Right atrium auricular region (tissue), 2 donors: ENCODE data around the gene ZNF598. TPM values are rescaled to one million over a fixed set of nuclear protein-coding genes. Genes with fewer than 3 reads are reported as not detected.

Source experiments
- DNase-seq: peaks from one replicate; pipeline ENCODE4 v3.0.0-alpha.2; 2019; ENCODE audit warnings: low spot score
- H3K27ac ChIP-seq, 2 donors: fragments of 200-600 bp; sonication (generic); 1 replicate in 1 of 2; 2 replicates in 1 of 2; pipeline ENCODE4 v1.5.1; 2016 to 2019
- H3K27me3 ChIP-seq, 2 donors: fragments of 200-600 bp; sonication (generic); one replicate each; pipeline versions ENCODE4 v1.5.1 to v1.6.0; 2017 to 2019
- H3K36me3 ChIP-seq: fragments of 200-600 bp; sonication (generic); one replicate; pipeline ENCODE4 v1.5.1; 2016
- H3K4me1 ChIP-seq, 2 donors: fragments of 200-600 bp; sonication (generic); one replicate each; pipeline versions ENCODE4 v1.5.1 to v1.6.0; 2017 to 2019
- H3K4me3 ChIP-seq, 2 donors: fragments of 200-600 bp; sonication (generic); 1 replicate in 1 of 2; 2 replicates in 1 of 2; pipeline ENCODE4 v1.5.1; 2017 to 2019; ENCODE audit warnings: mild to moderate bottlenecking in 1 of 2, moderate library complexity in 1 of 2
- H3K9me3 ChIP-seq, 2 donors: fragments of 200-600 bp; sonication (generic); one replicate each; pipeline ENCODE4 v1.5.1; 2019
- CTCF ChIP-seq, 2 donors: fragments of 200-600 bp; sonication (generic); IDR thresholded peaks; one replicate each; pipeline ENCODE4 v1.5.1; 2019; ENCODE audit warnings: antibody characterized with exemption in 2 of 2
- total RNA-seq, 2 donors: library from RNA; depleted of rRNA; stranded (reverse); fragments of >200 nt; gene quantifications; one replicate each; pipeline ENCODE4 v1.1.0, GENCODE V29; 2016

Gene ZNF598
- total RNA-seq, 2 donors from 2014 or later = 11.4 to 19.9 TPM

DNA sequence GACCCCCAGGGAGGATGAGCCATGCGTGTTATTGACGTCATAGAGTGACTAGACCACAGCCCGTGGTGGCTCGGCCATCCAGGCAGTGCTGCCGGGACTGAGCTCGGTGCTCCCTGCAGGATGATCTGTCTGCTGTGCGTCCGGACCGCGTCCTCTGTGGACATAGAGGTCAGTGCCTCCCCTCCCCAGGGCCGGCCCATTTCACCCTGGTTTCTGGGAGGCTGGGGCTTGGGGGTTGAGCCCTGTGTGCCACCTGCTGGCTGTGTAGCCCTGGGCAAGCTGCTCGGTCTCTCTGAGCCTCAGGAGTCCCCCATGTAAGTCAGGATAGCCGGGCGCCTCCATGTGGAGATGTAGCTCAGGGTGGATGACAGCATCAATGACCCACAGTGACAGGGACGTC lies 46.5 kb upstream of the ZNF598 start:
- Histone ChIP-seq H3K9me3 (no peaks in the 10 kb centered on the region), H3K27ac (no peak overlapping the region), H3K36me3 (peaks cover 38% of the 10 kb centered on the region), H3K4me3 (no peak overlapping the region), H3K4me1 (no peaks in the 10 kb centered on the region), H3K27me3 (no peaks in the 10 kb centered on the region)
- DNase-seq = no peak
- peak in 1 of 2 donors; percentile 38 for TF ChIP-seq CTCF (IDR thresholded peaks at IDR 0.05)

- TF ChIP-seq CTCF (IDR thresholded peaks at IDR 0.05) = no peak
- DNase-seq = no peak
- no peak overlapping the region for H3K4me3 ChIP-seq
These were observed 45.1 kb upstream of the ZNF598 start for GRCh38 chr16:2054543-2055245.

DNA sequence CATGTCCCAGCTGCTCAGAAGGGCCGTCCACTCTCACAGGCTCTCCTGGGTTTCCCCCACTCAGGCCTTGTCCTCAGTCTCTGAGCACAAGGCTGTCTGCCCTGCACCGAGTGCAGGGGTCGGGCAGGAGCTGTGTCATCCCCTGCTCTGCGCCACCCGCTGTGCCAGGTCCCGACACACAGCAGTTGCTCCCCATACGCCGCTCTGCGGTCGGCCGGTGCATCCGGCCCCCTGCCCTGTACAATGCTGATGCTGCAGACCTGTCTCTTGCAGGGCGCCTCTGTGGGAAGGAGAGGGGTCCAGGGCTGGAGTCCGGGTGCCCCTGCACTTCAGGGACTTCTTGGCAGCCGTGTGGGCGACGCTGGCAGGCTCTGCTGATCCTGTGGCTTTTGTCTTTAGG lies 44.3 kb upstream of the ZNF598 start:
- no peak for TF ChIP-seq CTCF (IDR thresholded peaks at IDR 0.05)

More at GRCh38 chr16:2054543-2055245, 45.1 kb upstream of the ZNF598 start:
- Histone ChIP-seq H3K4me1 (no peaks in the 10 kb centered on the region), H3K36me3 (peaks cover 33% of the 10 kb centered on the region), H3K27ac (no peak overlapping the region), H3K9me3 (no peaks in the 10 kb centered on the region), H3K27me3 (no peaks in the 10 kb centered on the region)

GRCh38 chr16:2053211-2053610 lies 43.6 kb upstream of the ZNF598 start:
- no peak for TF ChIP-seq CTCF (IDR thresholded peaks at IDR 0.05)
- Histone ChIP-seq H3K27me3 (no peaks in the 10 kb centered on the region), H3K9me3 (no peaks in the 10 kb centered on the region), H3K36me3 (peaks cover 28% of the 10 kb centered on the region), H3K4me3 (no peak overlapping the region), H3K4me1 (peaks cover 0 to 14% of the 10 kb centered on the region in 2 donors), H3K27ac (no peak overlapping the region)
- DNase-seq = no peak

More for the DNA sequence above, 44.3 kb upstream of the ZNF598 start:
- Histone ChIP-seq H3K27ac (no peak overlapping the region), H3K27me3 (no peaks in the 10 kb centered on the region), H3K4me3 (no peak overlapping the region), H3K4me1 (peaks cover 0 to 7% of the 10 kb centered on the region in 2 donors), H3K9me3 (no peaks in the 10 kb centered on the region), H3K36me3 (peaks cover 33% of the 10 kb centered on the region)
- DNase-seq = no peak

GRCh38 chr16:2048116-2048543 lies 38.5 kb upstream of the ZNF598 start:
- Histone ChIP-seq H3K9me3 (no peaks in the 10 kb centered on the region), H3K4me1 (peaks cover 0 to 54% of the 10 kb centered on the region in 2 donors), H3K27ac (peak overlapping the region; percentile 74 to 82), H3K4me3 (peak overlapping the region; percentile 70 to 97), H3K36me3 (peaks cover 3% of the 10 kb centered on the region), H3K27me3 (no peaks in the 10 kb centered on the region)
- no peak for DNase-seq
- TF ChIP-seq CTCF (IDR thresholded peaks at IDR 0.05) = no peak
